ENCODE results near the gene SEPTIN8.

DNA sequence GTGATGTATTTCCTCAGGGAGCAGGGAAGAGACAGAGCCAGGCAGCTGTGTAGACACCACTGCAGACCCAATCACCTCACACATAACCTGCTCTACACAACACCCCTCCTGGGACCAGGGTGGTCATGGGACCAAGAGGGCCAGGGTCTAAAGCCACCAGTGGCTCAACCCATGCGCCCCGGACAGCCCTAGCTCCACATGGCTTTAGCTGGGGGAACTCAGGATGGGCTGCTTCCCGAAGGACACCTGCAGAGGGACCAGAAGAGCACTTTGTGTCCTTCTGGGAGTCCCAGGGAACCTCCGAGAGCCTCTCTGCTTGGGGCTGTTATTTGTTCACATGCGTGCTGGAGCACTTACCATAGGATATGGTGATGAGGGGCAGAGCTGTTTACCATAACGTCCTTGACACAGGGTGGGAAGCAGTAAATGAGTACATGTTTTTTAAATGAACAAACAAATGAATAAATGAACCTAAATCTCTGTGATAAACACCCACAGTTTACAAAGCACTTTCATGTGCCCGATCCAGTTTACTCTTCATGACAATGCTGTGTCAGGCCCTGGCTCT lies 12.3 kb downstream of the SEPTIN8 start:
- no peak for TF ChIP-seq POLR2AphosphoS5 (IDR thresholded peaks at IDR 0.05; ENCODE audit: low read depth, low read length)
- TF ChIP-seq POLR2A (IDR thresholded peaks at IDR 0.05; ENCODE audit: low read depth, low read length): no peak
- TF ChIP-seq TAF1 (IDR thresholded peaks at IDR 0.05; ENCODE audit: low read depth, low read length): no peak
- TF ChIP-seq POU2F2 (IDR thresholded peaks at IDR 0.05; ENCODE audit: low read depth, low read length): no peak
- no peak for TF ChIP-seq PAX5 (IDR thresholded peaks at IDR 0.05; ENCODE audit: insufficient read depth, low read length, severe bottlenecking)
